ENCODE results near the gene PAX2. TPM values are rescaled to one million over a fixed set of nuclear protein-coding genes. Genes with fewer than 3 reads are reported as not detected.

The PAX2 gene
- total RNA-seq, result 122 TPM

DNA sequence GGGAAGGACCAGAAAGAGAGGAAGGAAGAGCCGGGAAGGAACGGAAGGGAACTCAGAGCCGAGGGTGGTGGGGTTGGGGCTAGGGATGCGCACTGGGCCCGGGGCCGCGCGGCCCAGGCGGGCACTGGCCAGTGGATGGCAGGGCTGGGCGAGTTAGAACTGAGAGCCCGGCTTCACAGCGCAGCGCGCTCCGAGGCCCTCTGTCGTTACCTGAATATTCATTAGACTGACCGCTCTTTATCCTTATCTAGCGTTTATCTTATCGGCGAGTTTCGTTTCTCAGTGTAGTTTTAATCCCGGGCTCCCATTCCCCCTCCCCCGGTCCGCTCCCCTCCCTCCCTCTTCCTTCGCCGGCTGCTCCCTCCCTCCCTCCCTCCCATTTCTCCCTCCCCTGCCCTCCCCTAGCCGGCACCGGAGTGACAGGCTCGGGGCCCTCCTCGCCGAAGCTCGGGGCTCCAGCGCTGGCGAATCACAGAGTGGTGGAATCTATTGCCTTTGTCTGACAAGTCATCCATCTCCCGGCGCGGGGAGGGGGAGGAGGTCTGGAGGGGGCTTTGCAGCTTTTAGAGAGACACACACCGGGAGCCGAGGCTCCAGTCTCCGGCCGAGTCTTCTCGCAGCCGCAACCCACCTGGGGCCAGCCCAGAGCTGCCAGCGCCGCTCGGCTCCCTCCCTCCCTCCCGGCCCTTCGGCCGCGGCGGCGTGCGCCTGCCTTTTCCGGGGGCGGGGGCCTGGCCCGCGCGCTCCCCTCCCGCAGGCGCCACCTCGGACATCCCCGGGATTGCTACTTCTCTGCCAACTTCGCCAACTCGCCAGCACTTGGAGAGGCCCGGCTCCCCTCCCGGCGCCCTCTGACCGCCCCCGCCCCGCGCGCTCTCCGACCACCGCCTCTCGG is at the start of gene PAX2:
TSS of gene PAX2 (plus strand) at position 596 of the 895 bp plus-strand sequence. CDS start 679 bp downstream, outside the sequence.

Other genes starting within 250 kb of the PAX2 start
- 8.7 TPM for gene SEC31B, start 225.7 kb upstream of the PAX2 start, total RNA-seq
- 158 TPM for gene NDUFB8, start 215.7 kb upstream of the PAX2 start, total RNA-seq
- 19.4 TPM for gene HIF1AN, start 209.6 kb upstream of the PAX2 start, total RNA-seq
- gene SLF2, start 167.4 kb downstream of the PAX2 start, total RNA-seq, result 49.0 TPM
- gene SEMA4G, start 223.9 kb downstream of the PAX2 start, total RNA-seq, result 8.5 TPM
- gene MRPL43, start 241.9 kb downstream of the PAX2 start, total RNA-seq, result 99.8 TPM
- 9.5 TPM for gene TWNK, start 242.0 kb downstream of the PAX2 start, total RNA-seq